Measurements from ENCODE around the gene DDX1.

DNA sequence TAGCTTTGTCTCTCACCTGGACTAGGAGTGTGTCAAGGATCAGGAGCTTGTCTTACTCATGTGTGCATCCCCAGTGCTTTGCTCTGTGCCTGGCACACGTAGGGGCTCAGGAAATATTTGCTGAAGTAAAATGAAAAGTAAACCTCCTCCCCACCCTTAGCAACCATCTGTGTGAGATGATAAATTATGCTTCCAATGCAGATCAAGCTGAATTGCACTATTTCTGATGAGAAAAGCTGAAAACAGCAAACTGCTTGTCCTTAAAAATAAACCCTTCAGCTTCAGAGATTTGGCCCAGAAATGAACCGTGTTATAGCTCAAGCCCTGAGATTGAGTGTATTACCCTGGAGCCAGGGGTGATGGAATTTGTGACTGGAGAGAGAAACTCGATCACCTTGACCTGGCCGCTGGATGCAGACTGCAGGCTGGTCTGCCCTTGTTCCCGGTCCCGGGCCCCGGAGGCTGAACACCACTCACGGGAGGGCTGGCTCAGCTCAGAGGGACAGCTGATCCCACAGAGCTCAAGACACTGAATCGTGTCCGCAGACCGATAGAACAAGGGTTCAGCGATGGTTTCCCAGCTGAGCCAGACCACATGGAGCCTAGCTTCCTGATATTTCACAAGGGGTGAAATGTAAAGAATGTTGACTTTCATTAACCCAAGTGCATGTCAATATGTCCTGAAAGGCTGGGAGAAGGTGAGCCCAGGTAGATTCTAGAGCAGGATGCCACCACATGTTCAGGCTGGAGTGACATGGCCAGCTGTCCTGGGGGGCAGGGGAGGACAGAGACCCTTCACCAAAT is 50.5 kb downstream of the DDX1 start:
- no peak for TF ChIP-seq GATA2 (IDR thresholded peaks at IDR 0.05; ENCODE audit: low read depth, low read length)
- TF ChIP-seq GATA3 (IDR thresholded peaks at IDR 0.05; ENCODE audit: low read depth, low read length) = no peak

Measured in SH-SY5Y (cell line).